Measurements from ENCODE around the gene RAD1.

Gene RAD1

DNA sequence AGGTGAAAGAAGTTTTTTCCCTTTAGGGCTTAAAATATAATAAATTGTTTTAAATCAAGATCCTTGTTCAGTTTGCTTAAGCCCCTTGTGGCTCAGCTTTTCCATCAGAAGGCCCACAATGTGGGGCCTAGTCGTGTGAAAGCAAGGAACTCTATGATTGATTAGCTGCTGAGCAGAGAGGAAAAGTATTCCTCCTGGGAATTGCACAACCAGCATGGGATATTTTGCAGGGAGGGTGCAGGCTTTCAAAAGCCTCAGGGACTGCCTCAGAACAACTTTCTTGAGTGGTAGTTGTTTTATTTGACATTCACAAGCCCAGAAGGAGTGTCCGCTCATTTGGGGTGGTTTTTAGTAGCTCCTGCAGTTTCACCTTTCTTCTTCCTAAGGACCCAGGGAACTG is 56.5 kb downstream of the RAD1 start:
- ChIA-PET POLR2A (no interaction called here), CTCF (interaction anchor here (1.7 kb wide), 1 partner anchor 39 kb away, joined by 6 read pairs; no protein-coding TSS in a partner anchor)
- no peaks in the 10 kb centered on the region for H3K36me3 ChIP-seq (ENCODE audit: control insufficient read depth in 4 of 4, insufficient read depth in 4 of 4, low read length in 3 of 4)
- H3K9me3 ChIP-seq (ENCODE audit: control extremely low read depth in 1 of 5, control insufficient read depth in 4 of 5, insufficient read depth in 2 of 5, low read depth in 1 of 5, low read length in 4 of 5): no peaks in the 10 kb centered on the region
- no peaks in the 10 kb centered on the region for H3K27me3 ChIP-seq (replicated peaks in 2 of 5; ENCODE audit: control insufficient read depth in 4 of 5, insufficient read depth in 5 of 5, low read length in 4 of 5)
- DNase-seq: no peak
- H3K4me1 ChIP-seq (ENCODE audit: control extremely low read depth in 1 of 4, control insufficient read depth in 4 of 4, insufficient read depth in 4 of 4, low read length in 3 of 4): peaks cover 0 to 17% (median 7%) of the 10 kb centered on the region in 4 experiments
- no peak overlapping the region for H3K27ac ChIP-seq (ENCODE audit: insufficient read depth in 1 of 2, low read depth in 1 of 2, low read length in 2 of 2, poor library complexity in 1 of 2, severe bottlenecking in 2 of 2)
- WGBS (ENCODE audit: insufficient coverage): 65% methylated on average over 2 of the region's 2 CpGs
- H3K4me3 ChIP-seq (ENCODE audit: control insufficient read depth in 1 of 7, extremely low read depth in 1 of 7, insufficient read depth in 4 of 7, low read depth in 2 of 7, low read length in 6 of 7): no peak overlapping the region

DNA sequence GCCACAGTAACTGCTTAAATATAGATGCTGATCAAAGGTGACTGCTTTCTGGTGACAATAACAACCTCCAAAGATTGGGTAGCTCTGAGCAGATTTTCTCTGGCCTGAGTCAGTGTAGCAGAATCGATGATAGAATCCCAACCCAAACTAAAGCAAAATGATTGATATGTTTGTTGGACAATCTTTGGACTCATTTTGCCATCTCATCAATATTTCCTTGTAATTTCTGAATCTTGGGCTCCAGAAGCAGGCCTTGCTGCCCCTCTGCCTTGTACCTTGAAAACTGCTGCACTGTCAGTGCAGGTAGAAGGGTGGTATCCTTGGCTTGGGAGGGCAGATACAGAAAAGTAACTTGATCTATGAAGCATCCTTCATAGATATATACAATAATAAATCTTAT is 57.4 kb downstream of the RAD1 start:
- CTCF ChIA-PET: interaction anchor here (1.7 kb wide), 1 partner anchor 40 kb away, joined by 6 read pairs; no protein-coding TSS in a partner anchor
- Histone ChIP-seq H3K36me3 (ENCODE audit: control insufficient read depth in 4 of 4, insufficient read depth in 4 of 4, low read length in 3 of 4) (no peaks in the 10 kb centered on the region), H3K27me3 (replicated peaks in 2 of 5; ENCODE audit: control insufficient read depth in 4 of 5, insufficient read depth in 5 of 5, low read length in 4 of 5) (no peaks in the 10 kb centered on the region), H3K27ac (ENCODE audit: insufficient read depth in 1 of 2, low read depth in 1 of 2, low read length in 2 of 2, poor library complexity in 1 of 2, severe bottlenecking in 2 of 2) (no peak overlapping the region), H3K4me1 (ENCODE audit: control extremely low read depth in 1 of 4, control insufficient read depth in 4 of 4, insufficient read depth in 4 of 4, low read length in 3 of 4) (peaks cover 0 to 8% (median 2%) of the 10 kb centered on the region in 4 experiments), H3K4me3 (ENCODE audit: control insufficient read depth in 1 of 7, extremely low read depth in 1 of 7, insufficient read depth in 4 of 7, low read depth in 2 of 7, low read length in 6 of 7) (no peak overlapping the region), H3K9me3 (ENCODE audit: control extremely low read depth in 1 of 5, control insufficient read depth in 4 of 5, insufficient read depth in 2 of 5, low read depth in 1 of 5, low read length in 4 of 5) (no peaks in the 10 kb centered on the region)
- WGBS (ENCODE audit: insufficient coverage): no CpG with 5 or more reads among the region's 1 CpG
- POLR2A ChIA-PET: no interaction called here
- DNase-seq: no peak

DNA sequence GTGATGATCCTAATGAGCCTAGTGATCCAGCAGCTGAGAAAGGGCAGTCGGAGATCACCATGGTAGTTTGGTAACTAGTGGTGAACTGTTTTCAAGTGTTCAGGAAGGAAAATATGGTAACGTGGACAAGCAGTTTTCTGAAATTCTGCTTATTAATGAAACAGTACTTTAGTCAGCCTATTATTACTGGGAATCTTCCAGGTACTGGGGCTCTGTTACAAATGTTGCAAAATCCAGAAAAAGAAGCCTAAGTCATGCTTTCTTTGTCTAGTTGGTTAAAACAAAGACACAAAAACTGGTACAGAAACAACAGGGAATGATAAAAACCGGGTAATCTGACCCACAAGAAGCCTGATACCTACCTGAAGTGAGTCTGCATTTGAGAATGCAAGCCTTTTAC is 58.1 kb downstream of the RAD1 start:
- H3K36me3 ChIP-seq (ENCODE audit: control insufficient read depth in 4 of 4, insufficient read depth in 4 of 4, low read length in 3 of 4): no peaks in the 10 kb centered on the region
- H3K9me3 ChIP-seq (ENCODE audit: control extremely low read depth in 1 of 5, control insufficient read depth in 4 of 5, insufficient read depth in 2 of 5, low read depth in 1 of 5, low read length in 4 of 5): no peaks in the 10 kb centered on the region
- no peak overlapping the region for H3K27ac ChIP-seq (ENCODE audit: insufficient read depth in 1 of 2, low read depth in 1 of 2, low read length in 2 of 2, poor library complexity in 1 of 2, severe bottlenecking in 2 of 2)
- DNase-seq: no peak
- H3K4me1 ChIP-seq (ENCODE audit: control extremely low read depth in 1 of 4, control insufficient read depth in 4 of 4, insufficient read depth in 4 of 4, low read length in 3 of 4): peaks cover 0 to 2% (median 0%) of the 10 kb centered on the region in 4 experiments
- WGBS (ENCODE audit: insufficient coverage): 100% methylated on average over 2 of the region's 3 CpGs
- no peak overlapping the region for H3K4me3 ChIP-seq (ENCODE audit: control insufficient read depth in 1 of 7, extremely low read depth in 1 of 7, insufficient read depth in 4 of 7, low read depth in 2 of 7, low read length in 6 of 7)
- POLR2A ChIA-PET: no interaction called here
- H3K27me3 ChIP-seq (replicated peaks in 2 of 5; ENCODE audit: control insufficient read depth in 4 of 5, insufficient read depth in 5 of 5, low read length in 4 of 5): no peaks in the 10 kb centered on the region
- CTCF ChIA-PET: interaction anchor here (1.7 kb wide), 1 partner anchor 41 kb away, joined by 6 read pairs; no protein-coding TSS in a partner anchor

Measured in common myeloid progenitor, CD34-positive (primary cell).